Measurements from ENCODE around the gene STIP1. TPM values are rescaled to one million over a fixed set of nuclear protein-coding genes. Genes with fewer than 3 reads are reported as not detected.

The STIP1 gene
- total and polyA plus RNA-seq, 2 donors (not counting 3 experiments of a cell fraction or from before 2014, with no cell fraction given): 117 to 226 TPM

GRCh38 chr11:64230171-64230984 lies 44.4 kb downstream of the STIP1 start, which contains the start of gene DNAJC4:
Gene DNAJC4 (plus strand): TSS chr11:64230548. CDS start chr11:64230855, 307 bp downstream.
- no peaks in the 10 kb centered on the region for H3K36me3 ChIP-seq (ENCODE audit: control insufficient read depth in 2 of 2, extremely low read depth in 1 of 2, insufficient read depth in 2 of 2, low read length in 2 of 2)
- TF ChIP-seq EZH2 (IDR thresholded peaks at IDR 0.05; ENCODE audit: borderline replicate concordance, low read depth, low read length, severe bottlenecking) (no peak), POLR2A (IDR thresholded peaks at IDR 0.05; ENCODE audit: low read depth, low read length) (peak; percentile 83), POLR2AphosphoS5 (IDR thresholded peaks at IDR 0.05; ENCODE audit: insufficient read depth, low read depth, low read length) (peak; percentile 66)
- peak within 1 kb of the TSS; percentile 70 for H2AFZ ChIP-seq (ENCODE audit: low read depth, low read length)
- H3K9me1 ChIP-seq (replicated peaks; ENCODE audit: control insufficient read depth, extremely low read depth, insufficient read depth, low read length): no peaks in the 10 kb centered on the region
- DNase-seq (ENCODE audit: low read depth, low spot score): peak; percentile 94
- peak within 1 kb of the TSS; percentile 69 for H3K9ac ChIP-seq (replicated peaks; ENCODE audit: extremely low read depth, insufficient read depth, low read length)
- no peaks in the 10 kb centered on the region for H3K9me3 ChIP-seq (replicated peaks; ENCODE audit: control insufficient read depth, insufficient read depth, low read length)
- intact Hi-C loops (cut with micrococcal nuclease) (loop anchor here (1.0 to 5.0 kb wide), 4 partner anchors 11 to 43 kb away; partner anchors contain the start of genes FKBP2 and STIP1), dilution Hi-C loops (cut with MboI; ENCODE audit: extremely low pct_ligation_motif_present, low sequenced_read_pairs) (no loop called here)
- no peaks in the 10 kb centered on the region for H4K20me1 ChIP-seq (replicated peaks; ENCODE audit: control insufficient read depth, extremely low read depth, insufficient read depth, low read length)
- H3K4me3 ChIP-seq (replicated peaks in 1 of 3; ENCODE audit: insufficient read depth in 1 of 3, low read depth in 1 of 3, low read length in 3 of 3): peak within 1 kb of the TSS; percentile 60 to 71 (median 69)
- FAIRE-seq: peak; percentile 94
- no TSS peak for BruUV-seq (replicated peaks)
- H3K4me2 ChIP-seq (ENCODE audit: insufficient read depth, low read length): peak within 1 kb of the TSS; percentile 71
- H3K4me1 ChIP-seq (ENCODE audit: control insufficient read depth, extremely low read depth, insufficient read depth, low read length): peaks cover 22% of the 10 kb centered on the region
- peaks cover 8% of the 10 kb centered on the region for H3K79me2 ChIP-seq (ENCODE audit: control insufficient read depth, insufficient read depth, low read length)
- H3K27me3 ChIP-seq (ENCODE audit: control insufficient read depth in 2 of 2, insufficient read depth in 2 of 2, low read length in 2 of 2): no peaks in the 10 kb centered on the region
- POLR2A ChIA-PET: no interaction called here
- CTCF ChIA-PET: interaction anchor here (0.6 to 2.0 kb wide), 4 partner anchors 17 to 70 kb away, joined by 3 to 9 read pairs (median 4); no protein-coding TSS in a partner anchor
- peak within 1 kb of the TSS; percentile 69 for H3K27ac ChIP-seq (ENCODE audit: insufficient read depth, low read depth, low read length)

GRCh38 chr11:64230985-64231365 lies 45.0 kb downstream of the STIP1 start:
- TF ChIP-seq CTCF (IDR thresholded peaks at IDR 0.05; ENCODE audit: extremely low read depth in 1 of 2, insufficient read depth in 1 of 2, low read depth in 1 of 2, low read length in 2 of 2) (no peak), POLR2A (IDR thresholded peaks at IDR 0.05; ENCODE audit: low read depth, low read length) (no peak), POLR2AphosphoS5 (IDR thresholded peaks at IDR 0.05; ENCODE audit: insufficient read depth, low read depth, low read length) (no peak)
- FAIRE-seq (no peak), DNase-seq (ENCODE audit: low read depth, low spot score) (no peak)
- Histone ChIP-seq H4K20me1 (replicated peaks; ENCODE audit: control insufficient read depth, extremely low read depth, insufficient read depth, low read length) (no peaks in the 10 kb centered on the region), H3K9me1 (replicated peaks; ENCODE audit: control insufficient read depth, extremely low read depth, insufficient read depth, low read length) (no peaks in the 10 kb centered on the region), H3K9me3 (replicated peaks; ENCODE audit: control insufficient read depth, insufficient read depth, low read length) (no peaks in the 10 kb centered on the region), H3K4me3 (replicated peaks in 1 of 3; ENCODE audit: insufficient read depth in 1 of 3, low read depth in 1 of 3, low read length in 3 of 3) (peak overlapping the region; percentile 60 to 71 (median 69)), H3K36me3 (ENCODE audit: control insufficient read depth in 2 of 2, extremely low read depth in 1 of 2, insufficient read depth in 2 of 2, low read length in 2 of 2) (peaks cover 0 to 2% of the 10 kb centered on the region in 2 experiments), H3K79me2 (ENCODE audit: control insufficient read depth, insufficient read depth, low read length) (peaks cover 8% of the 10 kb centered on the region), H3K27ac (ENCODE audit: insufficient read depth, low read depth, low read length) (peak overlapping the region; percentile 69), H3K4me2 (ENCODE audit: insufficient read depth, low read length) (peak overlapping the region; percentile 71), H3K27me3 (ENCODE audit: control insufficient read depth in 2 of 2, insufficient read depth in 2 of 2, low read length in 2 of 2) (no peaks in the 10 kb centered on the region), H3K4me1 (ENCODE audit: control insufficient read depth, extremely low read depth, insufficient read depth, low read length) (peaks cover 18% of the 10 kb centered on the region), H3K9ac (replicated peaks; ENCODE audit: extremely low read depth, insufficient read depth, low read length) (peak overlapping the region; percentile 69), H2AFZ (ENCODE audit: low read depth, low read length) (peak overlapping the region; percentile 70)
- ChIA-PET POLR2A (no interaction called here), CTCF (interaction anchor here (0.9 to 2.0 kb wide), 3 partner anchors 23 to 70 kb away, joined by 3 to 9 read pairs (median 4); no protein-coding TSS in a partner anchor)
- intact Hi-C loops (cut with micrococcal nuclease): loop anchor here (1.0 to 5.0 kb wide), 4 partner anchors 10 to 44 kb away; partner anchors contain the start of genes FKBP2 and STIP1
- dilution Hi-C loops (cut with MboI; ENCODE audit: extremely low pct_ligation_motif_present, low sequenced_read_pairs): no loop called here
- TSS peak; percentile 4 for BruUV-seq (replicated peaks)
